ENCODE results near the gene CLDN22. TPM values are rescaled to one million over a fixed set of nuclear protein-coding genes. Genes with fewer than 3 reads are reported as not detected.

Gene CLDN22
- total and polyA plus RNA-seq, 10 of the 15 experiments (the other 5 are each of a cell fraction or from before 2014, with no cell fraction given): not detected

DNA sequence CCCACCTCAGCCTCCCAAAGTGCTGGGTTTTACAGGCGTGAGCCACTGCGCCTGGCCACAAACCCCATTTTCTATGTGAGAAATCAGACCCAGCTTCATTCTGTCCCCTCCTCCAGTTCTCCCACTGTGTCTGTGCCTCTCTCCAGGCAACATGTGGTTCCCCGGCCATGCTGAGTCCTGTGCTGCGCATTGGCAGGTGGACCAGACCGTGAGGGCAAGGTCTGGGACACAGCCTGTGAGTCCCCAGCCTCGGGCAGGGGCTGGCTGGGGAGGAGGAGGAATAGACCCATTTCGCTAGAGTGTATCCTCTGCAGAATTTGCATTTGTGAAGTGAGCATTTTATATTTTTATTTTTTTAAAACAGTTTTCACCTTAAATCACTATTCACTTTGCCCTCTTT lies 23.7 kb upstream of the CLDN22 start:
- no peak for ATAC-seq
- POLR2A ChIA-PET: interaction anchor here (0.6 kb wide), 1 partner anchor 54 kb away, joined by 3 read pairs; no protein-coding TSS in a partner anchor
- Histone ChIP-seq H4K20me1 (ENCODE audit: control insufficient read depth, insufficient read depth) (no peaks in the 10 kb centered on the region), H3K79me2 (ENCODE audit: control insufficient read depth, insufficient read depth, low read length) (no peaks in the 10 kb centered on the region), H3K9me3 (replicated peaks; ENCODE audit: control insufficient read depth, insufficient read depth, low read length) (no peaks in the 10 kb centered on the region), H3K27ac (ENCODE audit: control insufficient read depth, insufficient read depth) (no peak overlapping the region), H3K36me3 (ENCODE audit: control insufficient read depth in 2 of 2, insufficient read depth in 2 of 2, low read length in 1 of 2) (no peaks in the 10 kb centered on the region), H3K9ac (ENCODE audit: control insufficient read depth, insufficient read depth, low read length) (no peak overlapping the region), H3K27me3 (replicated peaks in 1 of 2; ENCODE audit: control insufficient read depth in 2 of 2, insufficient read depth in 2 of 2, low read length in 1 of 2) (no peaks in the 10 kb centered on the region; a peak in 1 of 4 replicates), H3K4me2 (ENCODE audit: control insufficient read depth, insufficient read depth) (no peak overlapping the region), H3K4me3 (no peak overlapping the region), H3K4me1 (ENCODE audit: control insufficient read depth, insufficient read depth, low read length) (no peaks in the 10 kb centered on the region), H2AFZ (ENCODE audit: control insufficient read depth, low read depth, low read length) (no peak overlapping the region)
- CTCF ChIA-PET: no interaction called here
- SMC1A ChIA-PET (ENCODE audit: uncharacterized antibody, unreplicated experiment): no interaction called here
- BruUV-seq (replicated peaks): no TSS peak
- in situ Hi-C loops (cut with MboI) (no loop called here), intact Hi-C loops (cut with micrococcal nuclease; ENCODE audit: unreplicated experiment) (no loop called here)
- TF ChIP-seq RBBP5 (conservative IDR thresholded peaks at IDR 0.05) (no peak), TBL1XR1 (IDR thresholded peaks at IDR 0.05; ENCODE audit: low read depth, low read length) (no peak)
- RAD21 ChIA-PET (ENCODE audit: unreplicated experiment): no interaction called here
- DNase-seq (ENCODE audit: low read depth, low spot score): no peak
- WGBS (ENCODE audit: insufficient coverage, insufficient replicate concordance, low lambda C conversion rate, missing lambda C conversion rate): 17% methylated on average over 7 of the region's 7 CpGs
- no peak for FAIRE-seq

DNA sequence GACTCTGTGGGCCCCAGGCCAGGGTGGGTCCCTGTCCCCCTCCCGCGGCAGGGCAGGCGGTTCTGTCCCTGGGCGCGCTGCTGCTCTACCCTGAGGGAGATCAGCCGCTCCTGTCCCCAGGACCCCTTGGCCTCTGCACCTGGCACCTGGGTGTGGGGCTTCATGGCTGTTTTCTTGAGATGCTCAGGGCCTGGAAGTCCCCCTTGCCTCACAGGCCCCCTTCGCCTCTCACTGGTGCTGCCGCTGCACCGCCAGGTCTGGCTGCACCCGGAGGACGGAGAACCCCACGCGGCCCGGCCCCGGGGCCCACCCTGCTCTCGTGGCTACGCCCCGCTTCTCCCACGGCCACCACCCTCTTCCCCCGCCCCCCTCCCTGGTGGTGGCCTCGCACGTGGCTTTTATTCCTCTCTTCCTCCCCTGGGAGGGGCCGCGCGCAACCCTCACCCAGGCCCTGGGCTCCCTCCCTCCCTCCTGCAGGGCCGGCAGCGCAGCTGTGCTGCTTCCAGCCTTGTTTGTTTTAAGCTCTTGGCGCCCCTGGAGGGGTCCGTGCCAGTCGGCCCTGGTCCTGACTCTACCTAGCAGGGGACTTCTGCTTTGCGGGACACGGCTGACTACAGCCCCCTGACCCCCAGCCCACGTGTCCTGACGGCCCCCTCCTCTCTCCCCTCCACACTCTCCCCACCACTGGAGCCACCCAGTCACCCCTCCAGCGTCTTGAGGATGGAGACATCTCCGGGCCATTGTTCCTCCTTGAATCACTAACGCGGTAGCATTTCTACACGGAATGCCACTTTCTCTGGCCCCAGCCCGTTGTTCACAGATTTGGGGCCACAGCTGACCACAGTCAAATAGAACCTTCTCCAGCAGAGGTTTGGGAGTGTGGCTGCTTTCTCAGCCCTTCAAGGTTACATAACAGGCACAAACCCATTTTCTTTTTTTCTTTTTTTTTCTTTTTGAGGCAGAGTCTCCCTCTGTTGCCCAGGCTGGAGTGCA lies 22.8 kb upstream of the CLDN22 start:
- no TSS peak for BruUV-seq (replicated peaks)
- no peak for FAIRE-seq
- ATAC-seq: peak; percentile 38
- SMC1A ChIA-PET (ENCODE audit: uncharacterized antibody, unreplicated experiment): no interaction called here
- WGBS (ENCODE audit: insufficient coverage, insufficient replicate concordance, low lambda C conversion rate, missing lambda C conversion rate): 42% methylated on average over 19 of the region's 40 CpGs
- H3K36me3 ChIP-seq (ENCODE audit: control insufficient read depth in 2 of 2, insufficient read depth in 2 of 2, low read length in 1 of 2): no peaks in the 10 kb centered on the region
- no peak overlapping the region for H3K9ac ChIP-seq (ENCODE audit: control insufficient read depth, insufficient read depth, low read length)
- H4K20me1 ChIP-seq (ENCODE audit: control insufficient read depth, insufficient read depth): no peaks in the 10 kb centered on the region
- H3K27ac ChIP-seq (ENCODE audit: control insufficient read depth, insufficient read depth): no peak overlapping the region
- H2AFZ ChIP-seq (ENCODE audit: control insufficient read depth, low read depth, low read length): no peak overlapping the region
- TF ChIP-seq TBL1XR1 (IDR thresholded peaks at IDR 0.05; ENCODE audit: low read depth, low read length) (no peak), BHLHE40 (IDR thresholded peaks at IDR 0.05; ENCODE audit: borderline replicate concordance in 1 of 2, low read depth in 2 of 2, low read length in 1 of 2) (peak in 1 of 2 experiments; percentile 54; a peak in 1 of 4 replicates), CREB1 (IDR thresholded peaks at IDR 0.05; ENCODE audit: low read depth) (no peak)
- H3K4me1 ChIP-seq (ENCODE audit: control insufficient read depth, insufficient read depth, low read length): no peaks in the 10 kb centered on the region
- intact Hi-C loops (cut with micrococcal nuclease; ENCODE audit: unreplicated experiment): no loop called here
- CTCF ChIA-PET: no interaction called here
- no peaks in the 10 kb centered on the region for H3K79me2 ChIP-seq (ENCODE audit: control insufficient read depth, insufficient read depth, low read length)
- DNase-seq (ENCODE audit: low read depth, low spot score): no peak
- H3K4me2 ChIP-seq (ENCODE audit: control insufficient read depth, insufficient read depth): no peak overlapping the region
- POLR2A ChIA-PET: no interaction called here
- H3K9me3 ChIP-seq (replicated peaks; ENCODE audit: control insufficient read depth, insufficient read depth, low read length): no peaks in the 10 kb centered on the region
- H3K27me3 ChIP-seq (replicated peaks in 1 of 2; ENCODE audit: control insufficient read depth in 2 of 2, insufficient read depth in 2 of 2, low read length in 1 of 2): no peaks in the 10 kb centered on the region; a peak in 1 of 4 replicates
- RAD21 ChIA-PET (ENCODE audit: unreplicated experiment): no interaction called here
- no peak overlapping the region for H3K4me3 ChIP-seq
- in situ Hi-C loops (cut with MboI): no loop called here

All from GM12878 (cell line).